Activated CD4-positive, alpha-beta memory T cell treated with anti-CD3 and anti-CD28 coated beads for 36 hours (primary cell): Measurements from ENCODE around the gene PADI2. TPM values are rescaled to one million over a fixed set of nuclear protein-coding genes. Genes with fewer than 3 reads are reported as not detected.

Experiments
- CTCF ChIA-PET: fragments of 350-600 bp; sonication (Branson Sonifier 250); formaldehyde crosslinking; loops from one replicate; lab custom pipeline; 2021; ENCODE audit warnings: antibody characterized with exemption, inconsistent platforms; lab: Charles Lee
- POLR2A ChIA-PET: fragments of 350-600 bp; sonication (Branson Sonifier 250); formaldehyde crosslinking; loops from one replicate; lab custom pipeline; 2021; ENCODE audit warnings: antibody characterized with exemption; lab: Charles Lee
- DNase-seq: peaks from one replicate; pipeline ENCODE4 v3.0.0-alpha.2; 2020
- H3K27ac Mint-ChIP-seq: one replicate; pipeline ENCODE4 v1.8.0; 2021; ENCODE audit warnings: mixed read lengths
- H3K27me3 Mint-ChIP-seq: one replicate; pipeline ENCODE4 v1.8.0; 2021; ENCODE audit warnings: mixed read lengths
- H3K36me3 Mint-ChIP-seq: one replicate; pipeline ENCODE4 v1.8.0; 2021; ENCODE audit warnings: mixed read lengths
- H3K4me1 Mint-ChIP-seq: one replicate; pipeline ENCODE4 v1.8.0; 2021; ENCODE audit warnings: low read depth, mixed read lengths
- H3K4me3 Mint-ChIP-seq: one replicate; pipeline ENCODE4 v1.8.0; 2021; ENCODE audit warnings: mild to moderate bottlenecking, mixed read lengths
- H3K9me3 Mint-ChIP-seq: one replicate; pipeline ENCODE4 v1.8.0; 2021; ENCODE audit warnings: mixed read lengths
- intact Hi-C: fragments of 100-400 bp; cut with micrococcal nuclease; formaldehyde crosslinking; loops from one replicate; pipeline ENCODE4 v1.15.1; 2023
- total RNA-seq, 2 experiments: library from RNA; stranded (reverse); gene quantifications; one replicate each; pipeline ENCODE4 v1.2.3, GENCODE V29; 2021

PADI2 gene
- total RNA-seq, 2 experiments from 2014 or later: not detected

GRCh38 chr1:17119773-17120480, 676 bp upstream of the PADI2 start:
- no peak for DNase-seq
- peaks cover 10% of the 10 kb centered on the region for H3K4me1 Mint-ChIP-seq
- ChIA-PET CTCF (interaction anchor here (1.0 to 10.9 kb wide), 2 partner anchors 117 to 281 kb away, joined by 3 to 196 read pairs; no protein-coding TSS in a partner anchor), POLR2A (no interaction called here)
- H3K4me3 Mint-ChIP-seq: no peak overlapping the region
- intact Hi-C loops: no loop called here
- no peaks in the 10 kb centered on the region for H3K9me3 Mint-ChIP-seq
- peaks cover 48% of the 10 kb centered on the region for H3K27me3 Mint-ChIP-seq
- H3K36me3 Mint-ChIP-seq: no peaks in the 10 kb centered on the region
- no peak overlapping the region for H3K27ac Mint-ChIP-seq

- Mint-ChIP-seq H3K4me1 (peaks cover 10% of the 10 kb centered on the region), H3K4me3 (no peak overlapping the region)
- CTCF ChIA-PET: no interaction called here
Observed at GRCh38 chr1:17118706-17119075, 560 bp downstream of the PADI2 start.

GRCh38 chr1:17118268-17118667, 983 bp downstream of the PADI2 start:
- intact Hi-C loops: no loop called here
- Mint-ChIP-seq H3K9me3 (no peaks in the 10 kb centered on the region), H3K27ac (no peak overlapping the region), H3K4me3 (no peak overlapping the region), H3K36me3 (no peaks in the 10 kb centered on the region), H3K4me1 (peaks cover 10% of the 10 kb centered on the region), H3K27me3 (peaks cover 46% of the 10 kb centered on the region)
- DNase-seq: no peak
- ChIA-PET CTCF (no interaction called here), POLR2A (no interaction called here)

More at GRCh38 chr1:17118706-17119075, 560 bp downstream of the PADI2 start:
- no peaks in the 10 kb centered on the region for H3K36me3 Mint-ChIP-seq
- H3K27ac Mint-ChIP-seq: no peak overlapping the region
- DNase-seq: no peak
- H3K27me3 Mint-ChIP-seq: peaks cover 49% of the 10 kb centered on the region
- POLR2A ChIA-PET: no interaction called here
- intact Hi-C loops: no loop called here
- H3K9me3 Mint-ChIP-seq: no peaks in the 10 kb centered on the region

- Mint-ChIP-seq H3K27ac (no peak overlapping the region), H3K9me3 (no peaks in the 10 kb centered on the region), H3K4me1 (peaks cover 10% of the 10 kb centered on the region), H3K4me3 (no peak overlapping the region), H3K36me3 (no peaks in the 10 kb centered on the region), H3K27me3 (peaks cover 46% of the 10 kb centered on the region)
- CTCF ChIA-PET: no interaction called here
- intact Hi-C loops: no loop called here
- POLR2A ChIA-PET: no interaction called here
- DNase-seq: no peak
Observed at GRCh38 chr1:17117451-17118265, 1.6 kb downstream of the PADI2 start.

GRCh38 chr1:17116643-17117042, 2.6 kb downstream of the PADI2 start:
- H3K27ac Mint-ChIP-seq: no peak overlapping the region
- ChIA-PET CTCF (no interaction called here), POLR2A (no interaction called here)
- DNase-seq: no peak
- no peaks in the 10 kb centered on the region for H3K36me3 Mint-ChIP-seq
- no peak overlapping the region for H3K4me3 Mint-ChIP-seq
- no peaks in the 10 kb centered on the region for H3K9me3 Mint-ChIP-seq
- intact Hi-C loops: no loop called here
- H3K27me3 Mint-ChIP-seq: peaks cover 46% of the 10 kb centered on the region
- H3K4me1 Mint-ChIP-seq: peaks cover 10% of the 10 kb centered on the region

GRCh38 chr1:17113963-17114362, 5.3 kb downstream of the PADI2 start:
- H3K9me3 Mint-ChIP-seq: no peaks in the 10 kb centered on the region
- H3K36me3 Mint-ChIP-seq: no peaks in the 10 kb centered on the region
- no peak overlapping the region for H3K4me3 Mint-ChIP-seq
- CTCF ChIA-PET: interaction anchor here (2.0 kb wide), 1 partner anchor 11 kb away, joined by 9 read pairs; no protein-coding TSS in a partner anchor
- peaks cover 6% of the 10 kb centered on the region for H3K4me1 Mint-ChIP-seq
- DNase-seq: no peak
- no peak overlapping the region for H3K27ac Mint-ChIP-seq
- POLR2A ChIA-PET: no interaction called here
- intact Hi-C loops: no loop called here
- H3K27me3 Mint-ChIP-seq: peaks cover 38% of the 10 kb centered on the region

- no peak for DNase-seq
- no peaks in the 10 kb centered on the region for H3K36me3 Mint-ChIP-seq
- no peaks in the 10 kb centered on the region for H3K4me1 Mint-ChIP-seq
- no peak overlapping the region for H3K27ac Mint-ChIP-seq
- H3K27me3 Mint-ChIP-seq: peaks cover 25% of the 10 kb centered on the region
- POLR2A ChIA-PET: no interaction called here
- no peak overlapping the region for H3K4me3 Mint-ChIP-seq
- CTCF ChIA-PET: interaction anchor here (1.2 to 2.0 kb wide), 2 partner anchors 12 to 125 kb away, joined by 5 to 9 read pairs; no protein-coding TSS in a partner anchor
- intact Hi-C loops: no loop called here
- no peaks in the 10 kb centered on the region for H3K9me3 Mint-ChIP-seq
Observed at GRCh38 chr1:17112496-17113236, 6.6 kb downstream of the PADI2 start.

GRCh38 chr1:17112076-17112475, 7.2 kb downstream of the PADI2 start:
- no peak overlapping the region for H3K27ac Mint-ChIP-seq
- H3K27me3 Mint-ChIP-seq: peaks cover 20% of the 10 kb centered on the region
- intact Hi-C loops: no loop called here
- H3K36me3 Mint-ChIP-seq: no peaks in the 10 kb centered on the region
- no peaks in the 10 kb centered on the region for H3K4me1 Mint-ChIP-seq
- no peak overlapping the region for H3K4me3 Mint-ChIP-seq
- POLR2A ChIA-PET: no interaction called here
- no peak for DNase-seq
- CTCF ChIA-PET: interaction anchor here (0.8 to 2.0 kb wide), 3 partner anchors 10 to 125 kb away, joined by 3 to 9 read pairs (median 5); no protein-coding TSS in a partner anchor
- H3K9me3 Mint-ChIP-seq: no peaks in the 10 kb centered on the region

- intact Hi-C loops: no loop called here
- no peaks in the 10 kb centered on the region for H3K4me1 Mint-ChIP-seq
- peaks cover 8% of the 10 kb centered on the region for H3K27me3 Mint-ChIP-seq
- H3K9me3 Mint-ChIP-seq: no peaks in the 10 kb centered on the region
- ChIA-PET POLR2A (no interaction called here), CTCF (no interaction called here)
- DNase-seq: no peak
- H3K36me3 Mint-ChIP-seq: no peaks in the 10 kb centered on the region
- H3K4me3 Mint-ChIP-seq: no peak overlapping the region
- no peak overlapping the region for H3K27ac Mint-ChIP-seq
Observed at GRCh38 chr1:17110555-17110926, 8.7 kb downstream of the PADI2 start.

GRCh38 chr1:17109892-17110554, 9.2 kb downstream of the PADI2 start:
- H3K27ac Mint-ChIP-seq: no peak overlapping the region
- H3K36me3 Mint-ChIP-seq: no peaks in the 10 kb centered on the region
- POLR2A ChIA-PET: no interaction called here
- no peaks in the 10 kb centered on the region for H3K9me3 Mint-ChIP-seq
- peaks cover 6% of the 10 kb centered on the region for H3K27me3 Mint-ChIP-seq
- H3K4me1 Mint-ChIP-seq: no peaks in the 10 kb centered on the region
- no peak for DNase-seq
- no peak overlapping the region for H3K4me3 Mint-ChIP-seq
- intact Hi-C loops: no loop called here
- CTCF ChIA-PET: no interaction called here

GRCh38 chr1:17108786-17109185, 10.5 kb downstream of the PADI2 start:
- Mint-ChIP-seq H3K4me3 (no peak overlapping the region), H3K4me1 (no peaks in the 10 kb centered on the region)
- intact Hi-C loops: no loop called here

GRCh38 chr1:17108360-17108759, 10.9 kb downstream of the PADI2 start:
- intact Hi-C loops: no loop called here
- Mint-ChIP-seq H3K4me3 (no peak overlapping the region), H3K9me3 (no peaks in the 10 kb centered on the region), H3K27me3 (peaks cover 2% of the 10 kb centered on the region), H3K36me3 (no peaks in the 10 kb centered on the region), H3K27ac (no peak overlapping the region), H3K4me1 (no peaks in the 10 kb centered on the region)
- CTCF ChIA-PET: no interaction called here
- DNase-seq: no peak
- POLR2A ChIA-PET: no interaction called here

More at GRCh38 chr1:17108786-17109185, 10.5 kb downstream of the PADI2 start:
- ChIA-PET CTCF (no interaction called here), POLR2A (no interaction called here)
- H3K27me3 Mint-ChIP-seq: peaks cover 2% of the 10 kb centered on the region
- no peak overlapping the region for H3K27ac Mint-ChIP-seq
- no peak for DNase-seq
- no peaks in the 10 kb centered on the region for H3K9me3 Mint-ChIP-seq
- no peaks in the 10 kb centered on the region for H3K36me3 Mint-ChIP-seq
